ENCODE measurements around the gene SYCE3.

DNA sequence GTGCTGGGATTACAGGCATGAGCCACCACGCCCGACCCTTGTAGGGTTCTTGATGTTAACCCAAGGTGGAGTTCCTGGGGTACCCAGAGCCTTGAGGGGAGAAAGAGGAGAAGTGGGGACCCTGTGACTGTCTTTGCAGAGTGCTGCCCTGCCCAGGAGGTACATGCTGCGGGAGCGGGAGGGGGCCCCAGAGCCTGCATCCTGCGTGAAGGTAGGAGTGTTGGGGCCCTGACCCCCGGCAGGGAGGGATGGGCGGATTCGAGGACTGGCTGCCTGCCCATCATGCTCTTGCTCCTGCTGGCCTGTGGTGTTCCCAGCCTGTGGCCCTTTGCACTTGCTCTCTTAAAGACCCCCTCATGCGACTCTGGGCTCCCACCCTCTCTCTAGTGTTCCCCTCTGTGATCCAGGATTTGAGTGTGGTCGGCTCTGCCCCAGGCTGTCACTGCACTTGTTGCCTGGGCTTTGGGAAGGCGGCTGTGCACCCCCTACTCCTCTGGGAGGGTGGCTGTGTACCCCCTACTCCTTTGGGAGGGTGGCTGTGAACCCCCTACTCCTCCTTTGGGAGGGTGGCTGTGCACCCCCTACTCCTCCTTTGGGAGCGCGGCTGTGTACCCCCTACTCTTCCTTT lies 41.8 kb downstream of the SYCE3 start:
- TF ChIP-seq CTCF (IDR thresholded peaks at IDR 0.05) (no peak), POLR2A (IDR thresholded peaks at IDR 0.05; ENCODE audit: low read depth) (no peak), EP300 (IDR thresholded peaks at IDR 0.05) (no peak)
